Nephron progenitor cell (in vitro differentiated cells): ENCODE results near the gene ELL2.

Experiments used
- DNase-seq: peaks from one replicate; pipeline ENCODE4 v3.0.0; 2021
- H3K27ac Mint-ChIP-seq: 2 replicates; pipeline ENCODE4 v1.8.0; 2021; ENCODE audit warnings: mild to moderate bottlenecking, moderate library complexity, mixed read lengths
- H3K27me3 Mint-ChIP-seq: 2 replicates; pipeline ENCODE4 v1.8.0; 2021; ENCODE audit warnings: mild to moderate bottlenecking, low read depth, mixed read lengths; ENCODE audit not compliant: poor library complexity
- H3K36me3 Mint-ChIP-seq: 2 replicates; pipeline ENCODE4 v1.8.0; 2021; ENCODE audit warnings: low read depth, mixed read lengths
- H3K4me1 Mint-ChIP-seq: 2 replicates; pipeline ENCODE4 v1.8.0; 2021; ENCODE audit warnings: mixed read lengths
- H3K4me3 Mint-ChIP-seq: 2 replicates; pipeline ENCODE4 v1.8.0; 2021; ENCODE audit warnings: mild to moderate bottlenecking, moderate library complexity, mixed read lengths
- H3K9me3 Mint-ChIP-seq: 2 replicates; pipeline ENCODE4 v1.8.0; 2021; ENCODE audit warnings: mild to moderate bottlenecking, moderate library complexity, mixed read lengths
- TF ChIP-seq, protein P1 (sequence below): fragments of 200-600 bp; sonication (generic); IDR thresholded peaks from 2 replicates; pipeline ENCODE4 v1.5.0; 2021; ENCODE audit warnings: antibody characterized with exemption

Gene ELL2

DNA sequence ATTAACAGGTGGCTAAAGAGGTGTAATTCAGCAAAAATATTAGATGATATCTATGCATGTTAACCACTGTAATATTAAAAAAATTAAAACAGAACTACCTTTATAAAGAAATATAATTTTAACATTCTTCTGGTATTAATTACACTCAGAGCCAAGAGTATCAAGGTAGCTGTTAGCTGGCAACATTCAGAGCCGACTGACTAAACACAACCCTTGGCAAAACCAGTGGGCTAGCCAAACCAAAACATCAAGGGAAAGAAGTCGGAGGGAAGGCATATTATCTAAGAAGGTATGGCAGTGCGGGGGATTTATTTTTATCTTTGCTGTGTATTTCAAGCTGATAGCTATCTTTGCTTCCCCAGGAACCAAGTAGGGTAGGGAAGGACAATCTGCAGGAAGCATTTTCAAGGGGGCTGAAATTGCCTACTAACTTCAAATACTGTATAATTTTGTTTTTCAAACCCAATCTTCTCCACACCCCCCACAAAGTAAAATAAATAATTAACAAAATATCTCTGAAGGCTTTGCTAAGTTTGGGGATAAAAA, 24.0 kb downstream of the ELL2 start:
- TF ChIP-seq, protein P1, sequence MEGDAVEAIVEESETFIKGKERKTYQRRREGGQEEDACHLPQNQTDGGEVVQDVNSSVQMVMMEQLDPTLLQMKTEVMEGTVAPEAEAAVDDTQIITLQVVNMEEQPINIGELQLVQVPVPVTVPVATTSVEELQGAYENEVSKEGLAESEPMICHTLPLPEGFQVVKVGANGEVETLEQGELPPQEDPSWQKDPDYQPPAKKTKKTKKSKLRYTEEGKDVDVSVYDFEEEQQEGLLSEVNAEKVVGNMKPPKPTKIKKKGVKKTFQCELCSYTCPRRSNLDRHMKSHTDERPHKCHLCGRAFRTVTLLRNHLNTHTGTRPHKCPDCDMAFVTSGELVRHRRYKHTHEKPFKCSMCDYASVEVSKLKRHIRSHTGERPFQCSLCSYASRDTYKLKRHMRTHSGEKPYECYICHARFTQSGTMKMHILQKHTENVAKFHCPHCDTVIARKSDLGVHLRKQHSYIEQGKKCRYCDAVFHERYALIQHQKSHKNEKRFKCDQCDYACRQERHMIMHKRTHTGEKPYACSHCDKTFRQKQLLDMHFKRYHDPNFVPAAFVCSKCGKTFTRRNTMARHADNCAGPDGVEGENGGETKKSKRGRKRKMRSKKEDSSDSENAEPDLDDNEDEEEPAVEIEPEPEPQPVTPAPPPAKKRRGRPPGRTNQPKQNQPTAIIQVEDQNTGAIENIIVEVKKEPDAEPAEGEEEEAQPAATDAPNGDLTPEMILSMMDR: no peak
- H3K4me1 Mint-ChIP-seq: peaks cover 42% of the 10 kb centered on the region
- no peaks in the 10 kb centered on the region for H3K27me3 Mint-ChIP-seq
- no peaks in the 10 kb centered on the region for H3K9me3 Mint-ChIP-seq
- DNase-seq: no peak
- H3K36me3 Mint-ChIP-seq: peaks cover 26% of the 10 kb centered on the region
- no peak overlapping the region for H3K4me3 Mint-ChIP-seq
- peak overlapping the region; percentile 17 for H3K27ac Mint-ChIP-seq

DNA sequence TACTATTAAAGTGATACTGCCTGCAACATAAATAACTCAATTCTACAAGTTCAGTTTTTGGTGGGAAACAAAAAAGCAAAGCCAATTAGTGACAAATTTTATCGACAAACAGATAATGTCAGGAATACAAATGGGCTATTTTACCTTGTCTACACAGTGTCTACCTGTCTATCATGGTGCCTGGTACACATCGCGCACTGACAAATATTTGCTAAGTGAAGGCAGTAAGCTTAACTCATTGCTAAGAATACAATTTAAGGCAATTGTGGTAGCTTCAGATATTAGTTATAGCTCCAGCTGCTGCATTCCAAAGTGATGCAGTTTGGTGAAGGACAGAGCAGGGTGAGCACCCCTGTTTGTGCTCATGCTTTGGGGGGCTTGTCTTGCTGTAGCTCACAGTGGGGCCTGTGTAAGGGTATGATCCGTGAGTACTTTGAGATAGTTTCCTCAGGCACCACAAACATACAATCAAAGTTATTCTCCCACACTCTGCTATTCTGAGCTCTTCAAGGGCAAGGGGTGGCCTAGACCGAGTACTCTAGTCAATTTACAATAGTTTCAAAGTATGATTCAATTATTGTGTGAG, 24.7 kb downstream of the ELL2 start:
- DNase-seq: no peak
- Mint-ChIP-seq H3K27ac (no peak overlapping the region), H3K36me3 (peaks cover 26% of the 10 kb centered on the region), H3K27me3 (no peaks in the 10 kb centered on the region), H3K4me3 (no peak overlapping the region), H3K4me1 (peaks cover 45% of the 10 kb centered on the region), H3K9me3 (no peaks in the 10 kb centered on the region)
- TF ChIP-seq, protein P1: no peak

DNA sequence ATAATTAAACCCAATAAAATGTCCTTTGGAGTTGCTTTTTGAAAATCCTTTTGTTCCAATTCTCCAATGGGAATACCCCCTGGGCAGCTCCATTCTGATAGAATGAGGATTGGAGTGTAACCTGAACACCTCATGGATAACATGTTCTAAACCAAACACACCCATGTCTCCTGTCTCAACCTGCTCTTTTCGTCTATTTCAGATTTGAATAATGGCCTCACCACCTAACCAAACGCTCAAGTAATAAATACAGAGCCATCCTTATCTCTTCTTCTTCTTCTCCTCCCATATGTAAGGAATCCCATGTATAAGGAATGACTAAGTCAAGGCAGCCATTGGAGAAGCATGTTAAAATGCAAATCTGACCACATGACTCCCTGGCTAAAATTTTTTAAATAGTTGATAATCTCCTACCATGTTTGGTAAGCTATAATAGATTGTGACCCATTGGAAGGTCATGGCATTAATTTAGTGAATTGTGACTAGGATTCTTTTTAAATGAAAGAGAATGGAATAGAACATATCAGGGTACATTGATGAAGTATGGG, 26.0 kb downstream of the ELL2 start:
- TF ChIP-seq, protein P1: no peak
- no peak for DNase-seq
- no peak overlapping the region for H3K4me3 Mint-ChIP-seq
- H3K36me3 Mint-ChIP-seq: peaks cover 26% of the 10 kb centered on the region
- H3K27ac Mint-ChIP-seq: no peak overlapping the region
- no peaks in the 10 kb centered on the region for H3K9me3 Mint-ChIP-seq
- H3K4me1 Mint-ChIP-seq: peaks cover 45% of the 10 kb centered on the region
- H3K27me3 Mint-ChIP-seq: no peaks in the 10 kb centered on the region

DNA sequence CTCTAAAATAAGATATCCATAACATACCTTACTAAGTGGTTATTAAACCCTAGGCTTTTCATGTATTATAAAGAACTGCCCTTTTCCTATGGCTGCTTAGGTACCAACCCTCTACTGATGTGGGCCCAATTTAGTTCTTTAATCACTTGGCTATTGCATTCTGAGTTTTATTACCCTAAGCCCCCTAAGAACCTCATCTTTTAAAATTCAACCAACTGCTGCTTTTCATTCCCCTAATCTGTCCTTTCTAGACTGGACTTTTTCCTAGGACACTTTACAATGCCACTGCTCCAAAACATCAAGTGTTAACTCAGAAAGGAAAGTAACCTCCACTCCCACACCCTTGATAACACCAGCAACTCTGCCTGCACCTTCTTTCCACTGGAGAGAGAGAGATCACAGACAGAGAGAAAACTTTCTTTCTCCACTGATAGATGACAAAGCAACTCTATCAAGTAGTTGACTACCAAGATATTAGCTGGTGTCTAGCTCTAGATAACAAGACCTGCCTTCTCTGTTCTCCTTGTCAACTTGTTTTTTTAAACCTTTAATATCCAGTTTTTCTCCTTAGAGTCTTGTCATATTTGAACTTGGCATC, 27.3 kb downstream of the ELL2 start:
- Mint-ChIP-seq H3K4me1 (peaks cover 45% of the 10 kb centered on the region), H3K27me3 (no peaks in the 10 kb centered on the region), H3K9me3 (no peaks in the 10 kb centered on the region), H3K36me3 (peaks cover 26% of the 10 kb centered on the region), H3K4me3 (no peak overlapping the region), H3K27ac (peak overlapping the region; percentile 80)
- TF ChIP-seq, protein P1: no peak
- no peak for DNase-seq

DNA sequence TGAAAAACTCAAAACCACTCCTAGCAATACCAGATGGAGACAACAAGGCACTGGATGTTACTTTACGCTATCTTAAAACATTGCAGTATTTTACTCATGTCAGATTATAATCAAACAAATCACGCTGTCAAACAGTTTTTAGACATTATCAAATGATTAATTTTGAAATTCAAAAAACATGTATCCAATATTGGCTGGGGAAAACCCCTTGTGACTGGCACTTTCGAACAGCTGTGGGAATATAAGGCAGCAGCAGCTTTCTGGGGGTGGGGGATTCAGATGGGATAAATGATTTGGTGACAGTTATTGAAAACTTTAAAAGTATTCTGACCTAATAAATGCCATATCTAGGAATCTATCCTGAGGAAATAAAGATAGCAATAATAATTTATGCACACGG, 28.7 kb downstream of the ELL2 start:
- no peak for DNase-seq
- H3K4me3 Mint-ChIP-seq: no peak overlapping the region
- no peaks in the 10 kb centered on the region for H3K27me3 Mint-ChIP-seq
- peaks cover 26% of the 10 kb centered on the region for H3K36me3 Mint-ChIP-seq
- TF ChIP-seq, protein P1: no peak
- no peaks in the 10 kb centered on the region for H3K9me3 Mint-ChIP-seq
- H3K27ac Mint-ChIP-seq: no peak overlapping the region
- H3K4me1 Mint-ChIP-seq: peaks cover 55% of the 10 kb centered on the region
